Measurements from ENCODE around the gene ZNF785. TPM values are rescaled to one million over a fixed set of nuclear protein-coding genes. Genes with fewer than 3 reads are reported as not detected.

The ZNF785 gene
- total and polyA plus RNA-seq, 2 of the 13 experiments (the other 11 are each of a cell fraction or from before 2014, with no cell fraction given) = 0.01 TPM; not detected in 1

DNA sequence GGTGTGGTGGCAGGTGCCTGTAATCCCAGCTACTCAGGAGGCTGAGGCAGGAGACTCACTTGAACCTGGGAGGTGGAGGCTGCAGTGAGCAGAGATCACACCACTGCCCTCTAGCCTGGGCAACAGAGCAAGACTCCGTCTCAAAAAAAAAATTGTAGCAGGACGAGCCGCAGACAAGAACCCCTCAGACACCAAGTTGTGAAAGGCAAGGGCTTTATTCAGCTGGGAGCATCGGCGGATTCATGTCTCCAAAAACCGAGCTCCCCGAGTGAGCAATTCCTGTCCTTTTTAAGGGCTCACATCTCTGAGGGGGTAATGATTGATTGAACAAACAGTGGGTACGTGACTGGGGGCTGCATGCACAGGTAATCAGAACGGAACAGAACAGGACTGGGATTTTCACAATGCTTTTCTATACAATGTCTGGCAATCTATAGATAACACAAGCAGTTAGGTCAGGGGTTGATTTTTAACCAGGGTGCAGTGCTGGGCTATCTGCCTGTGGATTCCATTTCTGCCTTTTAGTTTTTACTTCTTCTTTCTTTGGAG is 44.5 kb downstream of the ZNF785 start (continued):
- TF ChIP-seq MTA1 (CRISPR knock-in tag; IDR thresholded peaks at IDR 0.05; ENCODE audit: borderline replicate concordance) (peak; percentile 20; the same call in 1 of the 2 replicates), POLR2G (IDR thresholded peaks at IDR 0.05; ENCODE audit: low read depth, low read length) (peak; percentile 49; the same call in 1 of the 2 replicates), NFIC (IDR thresholded peaks at IDR 0.05; ENCODE audit: low read length) (peak; percentile 35; the same call in 1 of the 2 replicates), ZNF816 (CRISPR knock-in tag; IDR thresholded peaks at IDR 0.05; ENCODE audit: borderline replicate concordance) (peak; percentile 89; the same call in 1 of the 2 replicates), BRD4 (CRISPR knock-in tag; IDR thresholded peaks at IDR 0.05) (0 out of 2 replicates have a peak, but pooled peaks have one; percentile 45), PRMT3 (CRISPR knock-in tag; IDR thresholded peaks at IDR 0.05; ENCODE audit: borderline replicate concordance, low read depth) (0 out of 2 replicates have a peak, but pooled peaks have one; percentile 37), ZNF446 (CRISPR knock-in tag; IDR thresholded peaks at IDR 0.05) (0 out of 2 replicates have a peak, but pooled peaks have one; percentile 43), ELF4 (CRISPR knock-in tag; IDR thresholded peaks at IDR 0.05; ENCODE audit: borderline replicate concordance) (peak; percentile 72; the same call in 1 of the 2 replicates), TARDBP (CRISPR knock-in tag; IDR thresholded peaks at IDR 0.05) (peak; percentile 75; the same call in 1 of the 2 replicates), MEF2D (CRISPR knock-in tag; IDR thresholded peaks at IDR 0.05) (peak; percentile 94), CEBPG (CRISPR knock-in tag; IDR thresholded peaks at IDR 0.05) (peak; percentile 73), ZNF543 (CRISPR knock-in tag; IDR thresholded peaks at IDR 0.05) (peak; percentile 76), NCOA1 (CRISPR knock-in tag; IDR thresholded peaks at IDR 0.05) (peak; percentile 72; the same call in 1 of the 2 replicates), ZBTB7B (CRISPR knock-in tag; IDR thresholded peaks at IDR 0.05) (peak; percentile 90), ZNF20 (CRISPR knock-in tag; IDR thresholded peaks at IDR 0.05) (0 out of 2 replicates have a peak, but pooled peaks have one; percentile 35), POLR2AphosphoS5 (IDR thresholded peaks at IDR 0.05; ENCODE audit: low read depth, low read length) (peak; percentile 60; the same call in 1 of the 2 replicates), PHF21A (CRISPR knock-in tag; IDR thresholded peaks at IDR 0.05) (peak; percentile 96), MED8 (CRISPR knock-in tag; IDR thresholded peaks at IDR 0.05; ENCODE audit: insufficient replicate concordance) (peak; percentile 93), ZNF430 (CRISPR knock-in tag; IDR thresholded peaks at IDR 0.05) (peak; percentile 79), ZMYM4 (CRISPR knock-in tag; IDR thresholded peaks at IDR 0.05) (peak; percentile 54; the same call in 1 of the 2 replicates)
- TF ChIP-seq, protein P1, sequence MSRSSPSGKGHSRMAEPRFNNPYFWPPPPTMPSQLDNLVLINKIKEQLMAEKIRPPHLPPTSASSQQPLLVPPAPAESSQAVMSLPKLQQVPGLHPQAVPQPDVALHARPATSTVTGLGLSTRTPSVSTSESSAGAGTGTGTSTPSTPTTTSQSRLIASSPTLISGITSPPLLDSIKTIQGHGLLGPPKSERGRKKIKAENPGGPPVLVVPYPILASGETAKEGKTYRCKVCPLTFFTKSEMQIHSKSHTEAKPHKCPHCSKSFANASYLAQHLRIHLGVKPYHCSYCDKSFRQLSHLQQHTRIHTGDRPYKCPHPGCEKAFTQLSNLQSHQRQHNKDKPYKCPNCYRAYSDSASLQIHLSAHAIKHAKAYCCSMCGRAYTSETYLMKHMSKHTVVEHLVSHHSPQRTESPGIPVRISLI (CRISPR knock-in tag; IDR thresholded peaks at IDR 0.05; ENCODE audit: borderline replicate concordance) = peak; percentile 92
- TF ChIP-seq, protein P2, sequence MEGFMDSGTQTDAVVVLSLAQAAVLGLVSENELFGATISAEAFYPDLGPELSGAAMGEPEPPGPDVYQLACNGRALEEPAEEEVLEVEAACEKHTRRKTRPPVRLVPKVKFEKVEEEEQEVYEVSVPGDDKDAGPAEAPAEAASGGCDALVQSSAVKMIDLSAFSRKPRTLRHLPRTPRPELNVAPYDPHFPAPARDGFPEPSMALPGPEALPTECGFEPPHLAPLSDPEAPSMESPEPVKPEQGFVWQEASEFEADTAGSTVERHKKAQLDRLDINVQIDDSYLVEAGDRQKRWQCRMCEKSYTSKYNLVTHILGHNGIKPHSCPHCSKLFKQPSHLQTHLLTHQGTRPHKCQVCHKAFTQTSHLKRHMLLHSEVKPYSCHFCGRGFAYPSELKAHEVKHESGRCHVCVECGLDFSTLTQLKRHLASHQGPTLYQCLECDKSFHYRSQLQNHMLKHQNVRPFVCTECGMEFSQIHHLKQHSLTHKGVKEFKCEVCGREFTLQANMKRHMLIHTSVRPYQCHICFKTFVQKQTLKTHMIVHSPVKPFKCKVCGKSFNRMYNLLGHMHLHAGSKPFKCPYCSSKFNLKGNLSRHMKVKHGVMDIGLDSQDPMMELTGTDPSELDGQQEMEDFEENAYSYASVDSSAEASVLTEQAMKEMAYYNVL (CRISPR knock-in tag; IDR thresholded peaks at IDR 0.05; ENCODE audit: borderline replicate concordance) = peak; percentile 77
- TF ChIP-seq, protein P3, sequence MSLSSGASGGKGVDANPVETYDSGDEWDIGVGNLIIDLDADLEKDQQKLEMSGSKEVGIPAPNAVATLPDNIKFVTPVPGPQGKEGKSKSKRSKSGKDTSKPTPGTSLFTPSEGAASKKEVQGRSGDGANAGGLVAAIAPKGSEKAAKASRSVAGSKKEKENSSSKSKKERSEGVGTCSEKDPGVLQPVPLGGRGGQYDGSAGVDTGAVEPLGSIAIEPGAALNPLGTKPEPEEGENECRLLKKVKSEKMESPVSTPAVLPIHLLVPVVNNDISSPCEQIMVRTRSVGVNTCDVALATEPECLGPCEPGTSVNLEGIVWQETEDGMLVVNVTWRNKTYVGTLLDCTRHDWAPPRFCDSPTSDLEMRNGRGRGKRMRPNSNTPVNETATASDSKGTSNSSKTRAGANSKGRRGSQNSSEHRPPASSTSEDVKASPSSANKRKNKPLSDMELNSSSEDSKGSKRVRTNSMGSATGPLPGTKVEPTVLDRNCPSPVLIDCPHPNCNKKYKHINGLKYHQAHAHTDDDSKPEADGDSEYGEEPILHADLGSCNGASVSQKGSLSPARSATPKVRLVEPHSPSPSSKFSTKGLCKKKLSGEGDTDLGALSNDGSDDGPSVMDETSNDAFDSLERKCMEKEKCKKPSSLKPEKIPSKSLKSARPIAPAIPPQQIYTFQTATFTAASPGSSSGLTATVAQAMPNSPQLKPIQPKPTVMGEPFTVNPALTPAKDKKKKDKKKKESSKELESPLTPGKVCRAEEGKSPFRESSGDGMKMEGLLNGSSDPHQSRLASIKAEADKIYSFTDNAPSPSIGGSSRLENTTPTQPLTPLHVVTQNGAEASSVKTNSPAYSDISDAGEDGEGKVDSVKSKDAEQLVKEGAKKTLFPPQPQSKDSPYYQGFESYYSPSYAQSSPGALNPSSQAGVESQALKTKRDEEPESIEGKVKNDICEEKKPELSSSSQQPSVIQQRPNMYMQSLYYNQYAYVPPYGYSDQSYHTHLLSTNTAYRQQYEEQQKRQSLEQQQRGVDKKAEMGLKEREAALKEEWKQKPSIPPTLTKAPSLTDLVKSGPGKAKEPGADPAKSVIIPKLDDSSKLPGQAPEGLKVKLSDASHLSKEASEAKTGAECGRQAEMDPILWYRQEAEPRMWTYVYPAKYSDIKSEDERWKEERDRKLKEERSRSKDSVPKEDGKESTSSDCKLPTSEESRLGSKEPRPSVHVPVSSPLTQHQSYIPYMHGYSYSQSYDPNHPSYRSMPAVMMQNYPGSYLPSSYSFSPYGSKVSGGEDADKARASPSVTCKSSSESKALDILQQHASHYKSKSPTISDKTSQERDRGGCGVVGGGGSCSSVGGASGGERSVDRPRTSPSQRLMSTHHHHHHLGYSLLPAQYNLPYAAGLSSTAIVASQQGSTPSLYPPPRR (CRISPR knock-in tag; IDR thresholded peaks at IDR 0.05; ENCODE audit: borderline replicate concordance) = peak; percentile 91; the same call in 1 of the 2 replicates
